Myocyte (in vitro differentiated cells): Measurements from ENCODE around the gene SPHK2. TPM values are rescaled to one million over a fixed set of nuclear protein-coding genes. Genes with fewer than 3 reads are reported as not detected.
A peak's percentile ranks its signal among the peaks of the same experiment; 100 is the strongest.
"Not testable (repeated sequence)": the region's sequence is repeated elsewhere in the genome, so short reads cannot be mapped to it uniquely, and the experiment has no call there.

Source experiments
- DNase-seq: peaks from one replicate; pipeline ENCODE4 v3.0.0-alpha.2; 2012; ENCODE audit warnings: low read depth
- total RNA-seq: library from RNA; depleted of rRNA; stranded (reverse); fragments of >200 nt; gene quantifications from 2 replicates; pipeline ENCODE4 v1.2.3, GENCODE V29; 2014

The SPHK2 gene
- total RNA-seq, 1 donor from 2014 or later: 11.0 TPM

DNA sequence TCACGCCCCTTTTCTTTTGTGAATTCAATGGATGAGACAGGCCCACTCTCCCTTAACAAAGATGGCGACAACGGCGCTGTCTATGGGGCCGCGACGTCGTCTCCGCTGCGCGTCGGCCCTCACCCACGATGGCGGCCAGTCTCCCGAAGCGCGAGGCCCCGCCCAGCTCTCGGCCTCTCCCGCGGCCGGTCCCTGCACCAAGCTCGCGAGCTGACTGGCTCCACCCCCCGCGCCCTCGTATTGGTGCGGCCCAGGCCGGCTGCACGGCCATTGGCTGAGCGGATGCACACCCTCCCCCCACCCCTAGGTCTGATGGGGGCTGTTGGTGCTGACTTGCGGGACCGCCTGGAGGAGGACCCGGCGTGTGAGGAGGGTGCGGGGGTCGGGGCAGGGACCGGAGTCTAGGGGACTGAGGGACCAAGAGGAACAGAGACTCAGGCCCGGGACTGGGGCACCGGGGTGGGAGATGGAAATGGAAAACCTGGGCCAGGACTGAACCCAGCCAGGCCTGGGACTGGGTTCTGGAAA, 4.8 kb downstream of the SPHK2 start:
- DNase-seq: peak; percentile 98

- DNase-seq: no peak
Observed at GRCh38 chr19:48624791-48625723, 5.8 kb downstream of the SPHK2 start.

DNA sequence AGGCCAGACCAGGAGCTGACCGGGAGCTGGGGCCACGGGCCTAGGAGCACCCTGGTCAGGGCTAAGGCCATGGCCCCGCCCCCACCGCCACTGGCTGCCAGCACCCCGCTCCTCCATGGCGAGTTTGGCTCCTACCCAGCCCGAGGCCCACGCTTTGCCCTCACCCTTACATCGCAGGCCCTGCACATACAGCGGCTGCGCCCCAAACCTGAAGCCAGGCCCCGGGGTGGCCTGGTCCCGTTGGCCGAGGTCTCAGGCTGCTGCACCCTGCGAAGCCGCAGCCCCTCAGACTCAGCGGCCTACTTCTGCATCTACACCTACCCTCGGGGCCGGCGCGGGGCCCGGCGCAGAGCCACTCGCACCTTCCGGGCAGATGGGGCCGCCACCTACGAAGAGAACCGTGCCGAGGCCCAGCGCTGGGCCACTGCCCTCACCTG, 6.6 kb downstream of the SPHK2 start:
- no peak for DNase-seq

DNA sequence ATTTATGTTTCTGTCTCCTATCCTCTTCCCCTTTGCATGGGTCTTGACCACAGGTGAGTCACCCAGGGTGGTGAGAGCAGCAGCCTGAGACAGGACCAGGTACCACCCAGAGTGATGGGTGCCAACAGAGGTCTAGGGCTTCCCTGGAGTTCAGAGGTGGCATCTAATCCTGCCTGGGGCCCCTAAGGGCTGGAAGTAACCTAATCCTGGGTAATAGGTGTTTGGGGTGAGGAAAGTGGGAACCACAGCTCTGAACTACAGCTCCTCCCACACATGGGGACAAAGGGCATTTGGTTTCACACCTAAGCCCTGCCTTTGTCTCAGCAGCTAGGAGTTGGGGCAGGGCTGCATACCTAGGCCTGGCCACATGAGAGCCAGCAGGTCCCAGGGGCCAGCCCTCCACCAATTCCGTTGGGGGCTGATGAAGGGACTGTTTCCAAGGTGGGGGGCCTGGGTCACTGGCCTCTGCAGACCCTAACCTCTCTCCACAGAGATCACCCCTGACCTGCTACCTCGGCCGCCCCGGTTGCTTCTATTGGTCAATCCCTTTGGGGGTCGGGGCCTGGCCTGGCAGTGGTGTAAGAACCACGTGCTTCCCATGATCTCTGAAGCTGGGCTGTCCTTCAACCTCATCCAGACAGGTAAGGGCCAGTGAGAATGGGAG, 8.0 kb downstream of the SPHK2 start:
- no peak for DNase-seq

GRCh38 chr19:48627865-48628314, 8.6 kb downstream of the SPHK2 start:
- DNase-seq: no peak

- DNase-seq: no peak
Observed at GRCh38 chr19:48628486-48629296, 9.4 kb downstream of the SPHK2 start.

DNA sequence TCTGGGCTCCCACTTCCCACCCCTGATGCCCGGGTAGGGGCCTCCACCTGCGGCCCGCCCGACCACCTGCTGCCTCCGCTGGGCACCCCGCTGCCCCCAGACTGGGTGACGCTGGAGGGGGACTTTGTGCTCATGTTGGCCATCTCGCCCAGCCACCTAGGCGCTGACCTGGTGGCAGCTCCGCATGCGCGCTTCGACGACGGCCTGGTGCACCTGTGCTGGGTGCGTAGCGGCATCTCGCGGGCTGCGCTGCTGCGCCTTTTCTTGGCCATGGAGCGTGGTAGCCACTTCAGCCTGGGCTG, 9.9 kb downstream of the SPHK2 start:
- DNase-seq: no peak

- DNase-seq: peak; percentile 31
Observed at GRCh38 chr19:48629599-48630295, 10.4 kb downstream of the SPHK2 start.

DNA sequence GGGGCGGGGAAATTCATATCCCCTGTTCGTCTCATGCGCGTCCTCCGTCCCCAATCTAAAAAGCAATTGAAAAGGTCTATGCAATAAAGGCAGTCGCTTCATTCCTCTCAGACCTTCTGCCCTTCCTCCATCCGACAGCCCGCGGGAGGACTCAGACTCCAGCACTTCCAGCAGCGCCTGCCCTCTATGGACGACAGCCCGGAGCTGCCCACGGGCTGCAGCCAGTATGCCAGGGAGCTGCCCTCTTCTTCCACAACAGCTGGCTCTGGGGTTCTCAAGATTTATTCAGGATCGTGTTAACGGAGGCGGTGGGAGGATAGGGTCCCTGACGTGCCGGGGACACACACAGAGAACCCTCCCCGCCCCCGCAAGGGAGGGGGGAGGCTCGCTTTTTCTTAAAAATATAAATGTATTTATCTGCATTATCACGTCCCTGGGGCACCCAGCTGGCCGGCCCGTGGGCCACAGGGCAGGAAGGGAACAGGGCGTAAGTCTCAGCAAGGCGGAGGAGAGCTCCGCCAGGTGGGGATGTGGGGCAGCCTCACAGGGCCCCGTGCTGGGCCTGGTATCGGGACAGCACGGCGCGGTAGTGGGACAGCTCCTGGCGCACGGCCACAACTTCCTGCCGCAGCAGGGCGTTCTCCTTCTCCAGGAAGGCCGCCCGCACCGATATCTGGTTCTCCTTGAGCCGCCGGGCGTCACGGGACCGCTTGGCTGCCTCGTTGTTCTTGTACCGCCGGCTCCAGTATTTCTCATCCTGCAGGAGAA, 11.2 kb downstream of the SPHK2 start:
- peak; percentile 33 for DNase-seq

DNA sequence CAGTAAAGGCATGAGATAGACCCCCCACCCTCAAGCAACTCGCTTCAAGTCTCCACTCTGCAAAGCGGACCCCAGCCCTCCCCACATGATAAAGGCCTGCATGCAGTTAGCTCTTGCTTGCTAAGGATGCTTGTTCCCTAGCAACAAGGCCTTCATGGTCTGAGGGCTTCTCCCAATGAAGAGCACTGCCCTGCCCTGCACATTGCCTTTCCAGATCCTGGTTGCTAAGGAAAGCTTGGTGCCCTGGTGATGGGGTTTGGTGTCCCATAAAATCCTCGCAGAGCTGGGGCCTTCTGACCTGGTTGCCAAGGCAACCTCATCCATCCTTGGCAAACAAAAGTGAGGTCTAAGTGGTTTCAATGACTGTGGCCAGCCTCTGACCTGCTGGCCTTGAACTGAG, 11.9 kb downstream of the SPHK2 start:
- no peak for DNase-seq

GRCh38 chr19:48632286-48632685, 13.0 kb downstream of the SPHK2 start:
- not testable (repeated sequence) for DNase-seq

- DNase-seq: peak; percentile 80
Observed at GRCh38 chr19:48632692-48633147, 13.4 kb downstream of the SPHK2 start.

DNA sequence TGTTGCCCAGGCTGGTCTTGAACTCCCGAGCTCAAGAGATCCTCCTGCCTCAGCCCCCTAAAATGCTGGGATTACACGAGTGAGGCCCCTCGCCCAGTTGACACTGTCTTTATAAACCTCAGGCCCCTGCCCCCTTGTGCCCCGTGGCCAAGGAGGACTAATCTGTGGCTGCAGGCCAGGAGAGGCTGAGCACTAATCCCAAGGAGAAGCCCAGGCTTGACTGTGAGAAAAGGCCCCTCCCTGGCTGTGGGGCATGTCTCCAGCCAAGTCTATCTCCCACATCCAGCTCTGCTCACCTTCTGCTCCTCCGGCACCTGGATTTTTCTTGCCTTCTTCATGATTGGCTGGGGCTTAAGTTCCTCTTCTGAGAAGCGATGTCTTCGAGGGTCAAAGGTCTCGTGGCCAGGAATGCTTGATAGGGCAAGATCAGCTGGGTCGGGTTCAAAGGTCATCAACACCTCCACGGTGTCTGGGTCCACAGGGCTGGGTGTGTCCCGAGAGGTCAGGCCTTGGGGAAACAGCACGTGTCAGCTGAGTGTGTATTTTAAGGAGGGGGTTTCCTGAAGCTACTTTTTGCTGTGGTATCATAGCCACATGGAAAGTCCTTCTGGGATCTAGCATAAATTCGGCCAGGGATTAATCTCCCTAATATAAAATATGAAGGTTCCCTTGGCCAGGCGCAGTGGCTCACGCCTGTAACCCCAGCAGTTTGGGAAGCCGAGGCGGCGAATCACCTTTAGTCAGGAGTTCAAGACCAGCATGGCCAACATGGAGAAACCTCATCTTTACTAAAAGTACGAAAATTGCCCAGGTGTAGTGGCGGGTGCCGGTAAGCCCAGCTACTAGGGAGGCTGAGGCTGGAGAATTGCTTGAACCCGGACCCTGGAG, 14.1 kb downstream of the SPHK2 start:
- no peak for DNase-seq

DNA sequence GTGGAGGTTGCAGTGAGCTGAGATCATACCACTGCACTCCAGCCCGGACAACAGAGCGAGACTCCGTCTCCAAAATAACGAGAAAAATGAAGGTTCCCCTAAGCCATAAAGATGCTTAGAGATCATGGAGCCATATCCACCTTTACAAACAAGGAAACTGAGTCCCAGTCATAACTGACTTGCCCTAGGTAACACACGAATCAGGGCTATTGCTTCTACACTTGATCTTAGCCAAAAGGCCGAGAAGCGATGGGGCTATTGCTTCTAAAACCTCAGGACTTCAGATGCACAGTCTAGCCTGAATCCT, 14.7 kb downstream of the SPHK2 start:
- no peak for DNase-seq

- peak; percentile 96 for DNase-seq
Observed at GRCh38 chr19:48634424-48635262, 15.3 kb downstream of the SPHK2 start.

DNA sequence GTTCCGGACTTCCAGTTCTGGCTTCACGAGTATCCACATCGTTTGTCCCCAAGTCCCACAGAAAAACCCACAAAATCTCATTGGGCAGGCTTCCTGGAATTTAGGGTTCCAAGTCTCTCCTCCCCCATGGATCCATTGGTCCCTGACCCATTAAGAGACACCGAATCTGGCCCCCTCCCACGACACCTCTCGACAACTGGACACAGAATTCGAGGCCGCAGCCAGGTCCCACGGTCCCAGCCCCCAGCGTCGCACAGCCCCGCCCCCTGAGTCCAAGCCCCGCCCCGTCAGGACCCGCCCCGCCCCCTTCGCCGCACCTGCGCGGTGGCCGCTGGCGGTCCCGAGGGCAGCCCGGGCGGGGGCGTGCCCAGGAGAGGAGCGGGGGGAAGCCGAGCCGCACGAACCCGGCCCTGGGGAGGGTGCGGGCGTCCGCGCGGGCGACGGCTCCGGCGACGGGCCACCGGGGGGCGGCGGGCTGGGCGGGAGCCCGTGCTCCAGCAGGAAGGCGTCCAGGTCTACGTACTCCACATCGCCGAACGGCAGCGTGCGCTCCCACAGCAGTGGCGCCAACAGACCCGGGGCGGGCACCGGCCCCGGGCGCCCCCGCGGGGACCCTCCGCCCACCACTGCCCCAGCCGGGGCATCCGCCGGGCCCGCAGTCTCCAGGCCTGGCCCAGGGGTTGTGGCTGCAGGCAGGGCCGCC, 16.1 kb downstream of the SPHK2 start:
- DNase-seq: peak; percentile 76
